Measurements from ENCODE around the gene NCF4.

The NCF4 gene

DNA sequence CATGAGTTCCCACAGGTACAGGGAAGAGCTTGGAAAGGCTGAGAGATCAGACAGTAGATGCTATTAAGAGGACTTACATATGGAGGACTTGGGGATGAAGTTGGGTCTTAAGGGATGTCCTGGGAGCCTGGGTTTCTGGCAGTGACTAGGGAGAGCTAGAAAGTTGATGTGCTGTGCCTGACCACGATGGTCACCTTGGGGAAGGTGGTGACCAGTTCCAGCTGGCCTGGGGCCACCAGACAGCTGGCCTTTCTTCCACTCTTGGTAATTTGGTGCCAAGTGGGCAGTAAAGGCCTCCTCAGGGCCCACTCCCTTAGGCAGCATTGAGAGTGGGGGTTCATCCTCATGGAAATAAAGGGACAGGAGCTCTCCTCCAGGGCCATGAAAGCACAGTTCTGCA lies 38.7 kb downstream of the NCF4 start:
- no peak for DNase-seq

DNA sequence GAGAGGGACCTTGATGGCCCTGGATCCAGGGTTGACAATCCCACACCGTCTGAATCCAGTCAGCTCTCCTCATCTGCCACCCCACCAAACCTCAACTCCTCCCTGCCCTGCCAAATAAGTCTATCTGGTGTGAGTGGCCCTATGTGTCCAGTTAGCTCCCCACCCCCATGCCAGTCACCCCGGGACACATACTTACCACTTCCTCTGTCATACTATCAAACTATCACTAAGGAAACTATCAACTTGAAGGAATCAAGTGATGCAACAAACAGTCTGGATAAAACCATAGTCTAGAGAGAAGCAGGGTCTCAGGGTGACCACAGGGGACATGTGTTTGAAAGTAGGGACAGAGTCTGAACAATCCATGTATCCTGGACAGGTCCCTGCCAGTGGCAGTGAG lies 39.4 kb downstream of the NCF4 start:
- no peak for DNase-seq

DNA sequence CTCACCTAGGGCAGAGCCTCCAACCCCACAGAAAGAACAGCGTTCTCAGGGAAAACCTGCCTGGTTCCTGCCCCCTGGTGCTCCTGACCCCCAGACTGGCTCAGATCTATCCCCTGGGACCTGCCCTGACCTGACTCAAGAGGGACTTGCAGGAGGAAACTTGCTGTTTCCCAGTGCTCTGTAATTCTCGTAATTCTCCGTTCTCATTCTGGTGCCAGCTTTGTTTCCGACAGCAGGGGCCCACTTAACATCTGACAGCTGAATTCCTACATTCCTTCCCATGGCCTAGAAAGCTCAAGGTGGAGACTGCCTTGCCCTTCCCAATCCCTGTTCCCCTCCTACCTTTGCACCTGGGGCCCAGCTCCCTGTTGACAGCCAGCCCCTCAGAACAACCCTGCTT lies 40.1 kb downstream of the NCF4 start:
- DNase-seq, result no peak

DNA sequence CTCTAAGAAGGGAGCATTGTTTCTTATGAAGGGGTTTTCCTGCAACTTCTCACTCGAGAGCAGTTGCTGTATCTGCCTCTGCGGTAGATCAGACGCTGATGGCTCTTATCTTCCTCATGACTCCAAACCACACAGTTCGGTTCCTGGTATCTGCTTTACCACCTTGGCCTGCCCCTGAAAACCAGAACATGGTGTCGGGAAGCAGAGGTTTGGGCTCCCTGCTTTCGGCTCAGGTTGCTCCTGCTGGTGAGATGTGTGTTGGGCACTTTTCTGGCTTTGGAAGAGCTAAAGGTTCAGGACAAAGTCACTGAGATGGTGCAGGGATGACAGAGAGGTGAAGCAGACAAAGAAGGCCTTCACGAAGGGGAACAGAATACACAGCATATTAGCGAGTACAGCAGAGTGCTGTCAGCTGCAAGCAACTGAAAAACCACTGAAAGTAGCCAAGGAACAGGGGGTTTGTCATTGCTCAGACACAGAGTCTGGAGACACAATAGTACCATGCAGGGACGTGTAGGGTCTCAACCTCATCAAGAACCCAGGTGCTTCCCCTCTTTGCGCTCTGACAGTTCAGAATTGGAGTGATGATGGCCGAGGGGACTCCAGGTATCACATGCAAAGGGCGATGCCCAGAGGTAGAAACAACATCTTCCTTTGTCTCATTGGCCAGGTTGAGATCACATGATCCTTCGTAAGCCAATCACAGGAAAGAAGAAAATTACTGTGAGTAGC lies 40.8 kb downstream of the NCF4 start:
- DNase-seq, result no peak

DNA sequence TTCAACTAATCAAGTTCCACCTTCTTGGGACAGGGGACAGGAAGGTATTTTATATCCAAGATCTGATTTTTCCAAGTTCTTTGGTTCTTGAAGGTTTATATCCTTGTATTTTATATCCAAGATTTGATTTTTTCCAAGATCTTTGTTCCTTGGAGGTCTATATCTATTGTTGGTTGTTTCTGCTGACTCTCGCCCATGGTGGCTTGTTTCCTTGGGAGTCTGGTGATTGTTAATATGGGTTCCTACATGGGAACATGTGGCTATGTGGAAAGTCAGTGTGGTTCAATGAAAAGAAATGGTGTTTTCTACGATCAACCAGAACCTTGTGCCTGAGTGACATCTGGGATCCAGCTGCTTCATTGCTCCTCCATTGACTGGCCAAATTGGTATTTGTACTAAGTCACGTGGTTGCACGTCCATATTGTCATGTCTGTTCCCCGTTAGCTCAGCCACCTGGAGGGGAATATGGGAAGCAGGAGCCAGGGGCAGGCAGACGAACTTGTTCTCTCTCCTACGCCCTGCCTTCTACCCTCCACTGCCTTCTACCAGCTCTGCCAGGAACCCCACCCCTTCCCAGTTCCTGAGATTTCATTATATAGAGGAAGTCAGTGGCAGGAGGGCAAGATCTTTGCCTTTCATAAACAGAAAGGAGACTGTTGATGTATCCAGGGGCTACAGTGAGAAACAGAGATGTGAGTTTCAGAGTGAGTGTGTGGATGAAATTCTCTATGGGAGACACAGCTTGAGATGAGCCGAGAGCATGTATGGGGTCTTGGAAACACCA lies 41.5 kb downstream of the NCF4 start:
- DNase-seq, result no peak

DNA sequence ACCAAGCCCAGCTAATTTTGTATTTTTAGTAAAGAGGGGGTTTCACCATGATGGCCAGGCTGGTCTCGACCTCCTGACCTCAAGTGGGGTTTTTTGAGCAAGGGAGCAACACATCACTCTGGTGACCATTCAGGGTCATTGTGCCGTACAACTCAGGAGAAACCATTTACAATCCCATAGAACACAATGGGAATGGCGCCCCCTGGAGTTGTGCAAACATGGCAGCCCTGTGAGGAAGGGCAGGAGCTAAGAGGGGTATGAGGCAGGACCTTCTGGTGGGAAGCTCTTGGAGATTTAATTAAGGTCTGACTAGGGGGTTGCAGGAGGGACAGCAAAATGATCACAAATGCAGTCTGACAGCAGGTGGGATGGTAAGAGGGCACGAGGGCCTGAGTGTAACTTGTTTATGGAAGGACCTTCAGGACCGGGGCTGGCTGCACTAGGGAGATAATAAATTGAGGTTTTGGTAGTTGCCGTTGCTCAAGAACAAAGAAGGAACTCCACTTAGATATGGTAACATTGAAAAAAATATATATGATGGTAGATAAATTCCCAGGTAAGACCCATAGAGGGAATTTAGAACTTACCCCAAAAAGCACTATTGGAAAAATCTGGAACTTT lies 43.6 kb downstream of the NCF4 start:
- DNase-seq, result no peak

DNA sequence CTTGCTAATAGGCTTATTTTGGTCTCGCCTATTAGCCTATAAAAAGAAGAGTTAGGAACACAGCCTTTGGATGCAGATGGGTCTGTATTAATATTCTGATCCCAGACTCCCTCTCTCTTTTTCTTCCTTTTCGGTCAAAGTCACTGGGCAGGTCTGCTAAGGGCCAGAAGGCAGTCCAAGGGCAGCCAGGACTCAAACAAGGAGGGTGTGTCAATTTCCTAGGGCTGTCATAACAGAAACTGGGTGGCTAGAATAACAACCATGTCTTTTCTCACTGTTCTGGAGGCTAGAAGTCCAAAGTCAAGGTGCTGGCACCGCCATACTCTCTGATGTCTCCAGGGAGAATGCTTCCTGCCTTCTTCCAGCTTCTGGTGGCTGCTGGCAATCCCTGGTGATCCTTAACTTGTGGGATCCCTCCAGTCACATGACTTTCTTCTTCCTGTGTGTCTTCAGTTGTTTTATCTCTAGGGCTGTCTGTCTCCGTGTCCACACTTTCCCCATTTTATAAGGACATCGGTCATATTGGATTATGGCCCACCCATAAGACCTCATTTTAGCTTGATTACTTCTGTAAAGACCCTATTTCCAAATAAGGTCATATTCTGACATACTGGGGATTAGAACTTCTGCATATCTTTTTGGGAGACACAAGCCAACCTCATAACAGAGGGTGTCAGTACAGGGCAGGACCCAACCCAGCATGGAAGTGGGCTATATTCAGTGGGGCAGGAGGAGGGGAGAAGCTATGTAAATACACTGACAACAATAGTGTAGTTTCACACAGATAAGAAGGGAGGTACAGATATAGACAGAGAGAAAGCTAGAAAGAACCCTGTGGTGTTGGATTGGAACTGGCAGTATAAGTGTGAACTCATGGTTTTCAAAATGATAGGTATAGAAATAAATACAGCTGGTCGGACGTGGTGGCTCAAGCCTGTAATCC lies 46.7 kb downstream of the NCF4 start:
- no peak for DNase-seq

DNA sequence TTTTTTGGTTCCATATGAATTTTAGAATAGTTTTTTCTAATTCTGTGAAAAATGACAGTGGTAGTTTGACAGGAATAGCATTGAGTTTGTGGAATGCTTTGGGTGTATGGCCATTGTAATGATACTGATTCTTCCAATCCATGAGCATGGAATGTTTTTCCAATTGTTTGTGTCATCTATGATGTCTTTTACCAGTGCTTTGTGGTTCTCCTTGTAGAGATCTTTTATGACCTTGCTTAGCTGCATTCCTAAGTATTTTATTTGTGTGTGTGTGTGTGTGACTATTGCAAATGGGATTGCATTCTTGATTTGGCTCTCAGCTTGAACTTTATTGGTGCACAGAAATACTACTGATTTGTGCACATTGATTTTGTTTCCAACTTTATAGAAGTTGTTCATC lies 49.7 kb downstream of the NCF4 start:
- DNase-seq, result no peak

DNA sequence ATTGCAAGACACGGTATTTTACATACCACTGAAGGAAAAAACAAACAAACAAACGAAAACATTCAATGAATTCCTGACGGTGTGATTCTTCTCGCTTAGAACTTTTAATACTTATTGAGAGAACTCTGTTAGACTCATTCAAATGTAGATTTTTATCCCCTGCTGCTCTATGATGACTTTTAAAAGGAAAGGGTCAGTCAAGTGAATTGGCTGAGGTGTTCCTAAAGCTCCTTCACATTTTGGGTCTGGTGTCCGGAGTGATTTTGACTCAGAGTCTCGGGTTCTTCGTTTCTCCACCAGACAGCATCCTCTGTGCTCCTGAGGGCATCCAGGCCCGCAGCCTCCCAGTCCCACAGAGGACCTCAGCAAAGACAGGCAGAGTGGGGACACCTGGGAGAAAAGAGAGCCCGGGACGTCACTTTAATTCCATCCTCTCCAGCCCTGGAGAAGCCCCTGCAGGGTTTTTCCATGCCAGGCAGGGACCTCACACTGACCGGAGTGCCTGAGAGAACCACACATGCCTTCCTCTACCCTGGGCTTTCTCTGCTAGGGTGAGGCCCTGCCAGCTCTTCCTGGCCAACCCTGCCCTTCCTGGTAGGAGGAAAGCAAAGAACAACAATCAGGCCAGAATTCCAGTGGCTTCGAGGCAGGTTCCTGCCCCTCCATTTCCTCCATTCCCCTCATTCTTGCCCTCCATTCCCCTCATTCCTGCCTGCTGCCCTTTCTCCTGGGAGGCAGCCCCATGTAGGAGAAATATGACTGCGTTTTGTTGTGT lies 51.3 kb downstream of the NCF4 start:
- DNase-seq, result no peak

DNA sequence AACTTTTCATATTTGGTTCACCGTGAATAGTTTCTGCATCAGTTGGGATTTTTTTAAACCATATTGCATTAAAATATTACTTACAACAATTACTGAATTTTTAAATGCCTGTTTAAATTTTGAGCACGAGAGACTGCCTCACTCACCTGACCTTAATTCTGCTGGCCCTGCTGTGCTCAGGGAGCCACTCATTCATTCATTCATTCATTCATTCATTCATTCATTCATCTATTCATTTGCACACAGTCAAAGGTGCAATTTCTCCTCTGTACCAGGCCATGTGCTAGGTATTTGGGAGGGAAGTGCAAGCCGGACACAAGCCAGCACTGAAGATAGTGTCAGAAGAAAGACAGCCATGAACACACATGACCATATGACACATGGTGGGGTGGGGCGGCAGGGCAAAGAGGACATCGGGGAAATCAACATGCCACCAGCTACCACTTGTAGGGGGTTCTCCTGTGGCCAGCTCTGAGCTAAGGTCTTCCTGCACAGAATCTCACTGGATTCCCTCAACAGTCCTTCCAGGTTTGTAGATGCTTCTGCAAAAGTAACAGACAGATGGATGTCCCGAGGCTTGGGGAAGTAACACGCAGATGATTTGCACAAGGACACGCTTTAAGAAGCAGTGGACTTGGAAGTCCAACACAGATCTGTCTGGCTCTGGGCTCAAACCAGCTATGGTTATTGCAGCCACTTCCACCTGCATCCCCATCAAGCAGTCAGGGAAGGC lies 52.1 kb downstream of the NCF4 start:
- no peak for DNase-seq

DNA sequence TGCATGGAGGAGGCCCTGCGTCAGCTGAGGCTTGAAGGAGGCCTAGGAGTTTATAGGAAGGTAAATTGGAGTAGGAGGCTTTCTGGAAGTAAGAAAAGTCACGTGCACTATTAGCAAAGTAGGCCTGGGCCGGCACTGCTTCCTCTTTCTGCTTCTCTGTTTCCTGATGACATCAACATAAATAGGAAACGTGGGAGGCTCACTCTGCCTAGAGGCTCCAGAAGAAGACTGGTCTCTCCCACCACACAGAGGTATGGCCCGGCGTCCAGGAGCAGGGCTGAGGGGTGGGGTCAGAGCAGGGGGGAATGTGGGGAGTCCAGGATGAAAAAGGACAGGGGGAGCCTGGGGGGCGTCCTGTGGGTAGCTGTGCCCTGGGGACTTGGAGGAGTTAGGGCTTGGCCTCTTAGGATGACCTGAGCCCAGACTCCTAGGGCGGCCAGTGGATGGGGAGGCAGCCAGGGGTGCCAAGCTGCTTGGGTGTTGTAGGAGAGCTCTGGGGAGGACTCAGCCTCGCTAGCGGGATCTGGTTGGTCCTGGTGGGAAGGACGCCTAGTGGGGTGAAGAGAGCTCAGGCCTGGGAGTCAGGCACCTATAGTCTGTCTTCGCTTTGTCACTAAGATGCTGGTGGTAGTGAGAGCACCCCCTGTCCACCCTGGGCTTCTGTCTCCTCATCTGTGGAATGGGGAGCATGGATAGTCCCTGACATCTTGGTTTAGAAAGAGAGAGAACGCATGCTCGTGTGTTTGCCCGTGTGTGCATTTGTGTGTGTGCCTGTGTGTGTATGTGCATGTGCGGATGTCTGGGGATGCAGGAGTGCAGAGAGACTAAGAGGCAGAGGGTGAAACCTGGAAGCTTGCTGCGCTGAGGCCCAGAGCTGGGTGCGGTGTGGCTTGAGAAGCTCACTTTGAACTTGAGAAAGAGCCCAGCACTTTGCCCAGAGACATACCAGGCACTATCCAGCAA lies 52.9 kb downstream of the NCF4 start, which contains the start of gene CSF2RB:
TSS of gene CSF2RB (plus strand) at position 202 of the 963 bp plus-strand sequence. CDS start 8,580 bp downstream, outside the sequence.
- no peak for DNase-seq

DNA sequence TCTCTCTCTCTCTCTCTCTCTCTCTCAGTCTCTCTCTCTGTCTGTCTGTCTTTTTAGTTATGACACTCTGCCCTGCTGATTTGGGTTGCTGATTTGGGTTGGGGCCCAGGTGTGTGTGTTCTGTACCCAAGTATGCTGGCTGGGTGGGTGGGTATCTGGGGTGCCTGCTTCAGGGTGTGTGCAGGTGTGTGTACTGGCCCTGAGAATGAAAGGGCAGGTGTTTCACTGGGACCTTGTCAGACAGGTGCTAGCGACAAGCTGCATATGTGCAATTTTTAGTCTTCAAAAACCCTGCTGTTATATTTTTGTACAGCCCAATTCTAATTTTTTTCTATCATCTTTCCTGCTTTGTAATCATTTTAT lies 53.6 kb downstream of the NCF4 start:
- DNase-seq, result no peak

DNA sequence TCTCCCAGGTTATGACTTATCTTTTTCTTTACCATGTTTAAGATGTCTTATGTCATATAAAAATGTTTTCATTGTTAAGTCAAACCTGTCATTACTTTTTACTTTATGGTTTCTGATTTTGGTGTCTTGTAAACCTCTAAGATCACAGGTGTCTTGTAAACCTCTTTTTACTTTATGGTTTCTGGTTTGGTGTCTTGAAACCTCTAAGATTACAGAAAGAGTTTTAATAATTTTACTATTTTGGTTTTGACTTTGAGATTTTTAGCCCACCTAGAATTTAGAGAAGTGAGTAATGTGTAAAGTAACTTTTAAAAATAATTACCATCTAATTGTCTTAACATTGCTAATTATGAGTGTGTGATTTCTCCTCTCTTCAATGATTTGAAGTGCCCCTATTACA lies 55.2 kb downstream of the NCF4 start:
- no peak for DNase-seq

DNA sequence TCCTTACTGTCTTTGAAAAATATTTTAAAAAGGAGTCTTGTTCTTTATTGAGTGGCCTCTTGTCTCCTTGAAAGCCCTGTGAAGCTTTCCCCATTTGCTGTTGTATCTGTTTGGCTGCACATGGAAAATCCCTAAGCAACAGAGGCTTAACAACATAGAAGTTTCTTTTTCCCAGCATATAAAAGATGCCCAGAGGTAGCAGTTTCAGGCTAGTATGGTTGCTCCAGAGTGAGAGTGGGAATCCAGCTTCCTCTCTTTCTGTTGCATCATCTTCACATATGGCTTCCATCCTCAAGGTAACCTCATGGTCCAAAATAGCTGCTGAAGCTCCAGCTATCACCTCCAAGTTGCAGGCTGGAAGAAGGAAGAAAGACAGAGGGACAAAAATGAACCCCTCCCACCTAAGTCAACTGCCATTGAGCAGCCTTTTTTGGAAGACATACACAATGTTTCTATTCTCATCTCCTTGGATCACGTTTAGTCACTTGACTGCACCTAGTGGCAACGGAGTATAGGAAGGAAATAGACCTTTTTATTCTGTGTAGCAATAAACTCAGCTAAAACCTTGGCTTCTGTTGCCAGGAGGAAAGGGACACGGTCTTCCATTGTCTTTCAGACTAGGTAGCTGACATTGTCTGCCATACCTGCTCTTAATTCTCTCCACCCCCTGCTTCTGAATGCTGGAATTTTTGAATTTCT lies 57.9 kb downstream of the NCF4 start:
- no peak for DNase-seq

DNA sequence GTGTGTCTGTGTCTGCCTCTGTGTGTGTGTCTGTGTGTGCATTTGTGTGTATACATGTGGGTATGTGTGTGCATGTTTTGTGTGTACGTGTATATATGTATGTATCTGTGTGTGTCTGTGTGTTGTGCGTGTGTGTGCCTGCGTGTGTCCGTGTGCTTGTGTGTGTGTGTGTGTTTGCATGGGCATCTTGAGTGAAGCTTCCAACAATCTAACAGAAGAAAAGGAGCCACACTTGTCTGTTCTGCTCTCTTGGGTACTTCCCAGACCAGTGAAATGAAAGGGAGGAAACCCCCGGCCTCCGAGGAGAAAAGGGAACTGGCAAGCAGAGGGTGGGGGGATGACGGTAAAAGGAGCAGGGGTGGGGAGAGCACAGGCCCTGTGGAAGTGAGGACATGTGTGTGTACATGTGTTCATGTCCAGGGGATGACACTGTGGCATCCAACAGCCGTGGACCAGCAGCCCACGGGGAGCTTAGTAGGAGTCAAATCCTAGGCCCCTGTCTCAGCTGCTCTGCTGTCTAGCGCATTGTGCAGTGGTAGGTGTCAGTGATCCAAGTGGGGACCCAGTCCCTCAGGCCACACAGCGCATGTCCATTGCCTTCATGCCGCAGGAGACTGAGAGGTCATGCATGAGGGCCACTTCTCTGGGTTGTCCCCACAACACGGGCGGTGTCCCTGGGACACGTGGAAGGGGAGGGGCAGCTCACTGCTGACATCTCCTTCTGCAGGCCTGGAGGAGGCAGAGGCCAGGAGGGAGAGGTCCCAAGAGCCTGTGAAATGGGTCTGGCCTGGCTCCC lies 60.7 kb downstream of the NCF4 start:
- no peak for DNase-seq

DNA sequence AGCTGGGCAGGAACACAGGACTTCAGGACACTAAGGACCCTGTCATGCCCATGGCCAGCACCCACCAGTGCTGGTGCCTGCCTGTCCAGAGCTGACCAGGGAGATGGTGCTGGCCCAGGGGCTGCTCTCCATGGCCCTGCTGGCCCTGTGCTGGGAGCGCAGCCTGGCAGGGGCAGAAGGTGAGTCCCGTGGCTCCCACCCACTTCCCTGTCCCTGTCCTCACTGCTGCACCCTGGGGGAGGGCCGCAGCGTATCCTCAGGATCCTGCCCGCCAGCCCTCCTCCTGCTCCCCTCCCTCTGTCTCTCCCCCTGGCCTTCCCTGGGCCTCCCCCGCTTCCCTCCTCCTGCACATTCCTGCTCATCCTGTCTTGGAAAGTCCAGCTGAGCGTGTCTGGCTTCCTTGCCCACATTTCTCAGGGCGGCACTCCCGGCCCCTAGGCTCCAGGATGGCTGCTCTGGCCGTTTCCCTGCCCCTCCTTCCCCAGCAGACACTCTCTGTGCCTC lies 61.4 kb downstream of the NCF4 start:
- DNase-seq, result no peak

DNA sequence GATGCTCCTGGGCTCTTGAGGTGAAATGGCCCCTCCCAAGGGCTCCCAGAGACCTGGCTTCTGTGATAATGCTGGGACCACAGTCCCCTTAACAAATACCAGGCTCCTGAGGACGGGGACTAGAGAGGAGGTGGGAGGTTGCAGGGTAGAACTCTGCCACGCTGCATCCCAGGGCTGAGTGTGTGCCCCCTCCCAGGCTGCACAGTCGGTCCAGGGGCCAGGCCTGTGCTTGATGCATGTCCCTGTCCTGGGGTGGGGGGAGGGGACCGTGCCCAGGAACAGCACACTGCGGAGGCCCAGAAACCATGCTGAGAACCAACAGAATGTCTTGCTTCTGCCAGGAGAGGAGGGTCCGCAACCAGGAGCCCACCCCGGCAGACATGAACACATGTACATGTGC lies 61.9 kb downstream of the NCF4 start:
- DNase-seq, result no peak

DNA sequence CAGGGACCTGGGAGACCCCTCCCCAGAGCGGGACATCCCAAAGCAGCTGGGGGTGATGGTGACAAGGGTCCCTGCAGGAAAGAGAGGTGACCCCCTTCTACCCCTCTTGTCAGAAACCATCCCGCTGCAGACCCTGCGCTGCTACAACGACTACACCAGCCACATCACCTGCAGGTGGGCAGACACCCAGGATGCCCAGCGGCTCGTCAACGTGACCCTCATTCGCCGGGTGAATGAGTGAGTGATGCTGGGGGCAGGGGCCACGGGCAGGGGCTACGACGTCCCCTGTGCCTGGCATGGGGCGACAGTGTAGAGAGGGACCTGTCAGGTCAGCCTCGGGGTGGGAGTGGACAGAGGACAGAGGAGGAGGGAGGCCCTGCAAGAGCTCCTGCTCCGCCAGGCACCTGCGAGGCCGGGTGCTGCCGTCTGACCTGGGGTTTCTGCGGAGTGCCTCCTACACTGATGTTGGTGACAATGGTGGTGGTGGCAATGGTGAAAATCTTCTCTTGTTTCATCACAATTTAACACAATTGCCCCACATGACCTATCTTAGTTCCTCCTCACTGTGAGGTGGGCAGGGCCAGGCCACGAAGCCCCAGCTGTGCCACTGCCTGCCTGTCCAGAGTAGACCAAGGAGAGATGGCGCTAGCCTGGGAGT lies 62.5 kb downstream of the NCF4 start:
- no peak for DNase-seq
